ENCODE measurements around the gene SLC12A6. TPM values are rescaled to one million over a fixed set of nuclear protein-coding genes. Genes with fewer than 3 reads are reported as not detected.

Gene SLC12A6
- total RNA-seq, 1 experiment from 2014 or later, result 19.5 TPM

- in situ Hi-C loops (cut with HindIII; ENCODE audit: low pct_unique_long_range_greater_than_20kb, low sequenced_read_pairs), result no loop called here
- no peak for TF ChIP-seq SIN3A (IDR thresholded peaks at IDR 0.05; ENCODE audit: borderline replicate concordance, insufficient read depth, low read depth, low read length)
- no peak for TF ChIP-seq TCF7L2 (IDR thresholded peaks at IDR 0.05; ENCODE audit: low read depth, low read length)
- TF ChIP-seq, protein P1, sequence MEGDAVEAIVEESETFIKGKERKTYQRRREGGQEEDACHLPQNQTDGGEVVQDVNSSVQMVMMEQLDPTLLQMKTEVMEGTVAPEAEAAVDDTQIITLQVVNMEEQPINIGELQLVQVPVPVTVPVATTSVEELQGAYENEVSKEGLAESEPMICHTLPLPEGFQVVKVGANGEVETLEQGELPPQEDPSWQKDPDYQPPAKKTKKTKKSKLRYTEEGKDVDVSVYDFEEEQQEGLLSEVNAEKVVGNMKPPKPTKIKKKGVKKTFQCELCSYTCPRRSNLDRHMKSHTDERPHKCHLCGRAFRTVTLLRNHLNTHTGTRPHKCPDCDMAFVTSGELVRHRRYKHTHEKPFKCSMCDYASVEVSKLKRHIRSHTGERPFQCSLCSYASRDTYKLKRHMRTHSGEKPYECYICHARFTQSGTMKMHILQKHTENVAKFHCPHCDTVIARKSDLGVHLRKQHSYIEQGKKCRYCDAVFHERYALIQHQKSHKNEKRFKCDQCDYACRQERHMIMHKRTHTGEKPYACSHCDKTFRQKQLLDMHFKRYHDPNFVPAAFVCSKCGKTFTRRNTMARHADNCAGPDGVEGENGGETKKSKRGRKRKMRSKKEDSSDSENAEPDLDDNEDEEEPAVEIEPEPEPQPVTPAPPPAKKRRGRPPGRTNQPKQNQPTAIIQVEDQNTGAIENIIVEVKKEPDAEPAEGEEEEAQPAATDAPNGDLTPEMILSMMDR (IDR thresholded peaks at IDR 0.05), result no peak
- TF ChIP-seq, protein P2, sequence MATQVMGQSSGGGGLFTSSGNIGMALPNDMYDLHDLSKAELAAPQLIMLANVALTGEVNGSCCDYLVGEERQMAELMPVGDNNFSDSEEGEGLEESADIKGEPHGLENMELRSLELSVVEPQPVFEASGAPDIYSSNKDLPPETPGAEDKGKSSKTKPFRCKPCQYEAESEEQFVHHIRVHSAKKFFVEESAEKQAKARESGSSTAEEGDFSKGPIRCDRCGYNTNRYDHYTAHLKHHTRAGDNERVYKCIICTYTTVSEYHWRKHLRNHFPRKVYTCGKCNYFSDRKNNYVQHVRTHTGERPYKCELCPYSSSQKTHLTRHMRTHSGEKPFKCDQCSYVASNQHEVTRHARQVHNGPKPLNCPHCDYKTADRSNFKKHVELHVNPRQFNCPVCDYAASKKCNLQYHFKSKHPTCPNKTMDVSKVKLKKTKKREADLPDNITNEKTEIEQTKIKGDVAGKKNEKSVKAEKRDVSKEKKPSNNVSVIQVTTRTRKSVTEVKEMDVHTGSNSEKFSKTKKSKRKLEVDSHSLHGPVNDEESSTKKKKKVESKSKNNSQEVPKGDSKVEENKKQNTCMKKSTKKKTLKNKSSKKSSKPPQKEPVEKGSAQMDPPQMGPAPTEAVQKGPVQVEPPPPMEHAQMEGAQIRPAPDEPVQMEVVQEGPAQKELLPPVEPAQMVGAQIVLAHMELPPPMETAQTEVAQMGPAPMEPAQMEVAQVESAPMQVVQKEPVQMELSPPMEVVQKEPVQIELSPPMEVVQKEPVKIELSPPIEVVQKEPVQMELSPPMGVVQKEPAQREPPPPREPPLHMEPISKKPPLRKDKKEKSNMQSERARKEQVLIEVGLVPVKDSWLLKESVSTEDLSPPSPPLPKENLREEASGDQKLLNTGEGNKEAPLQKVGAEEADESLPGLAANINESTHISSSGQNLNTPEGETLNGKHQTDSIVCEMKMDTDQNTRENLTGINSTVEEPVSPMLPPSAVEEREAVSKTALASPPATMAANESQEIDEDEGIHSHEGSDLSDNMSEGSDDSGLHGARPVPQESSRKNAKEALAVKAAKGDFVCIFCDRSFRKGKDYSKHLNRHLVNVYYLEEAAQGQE (IDR thresholded peaks at IDR 0.05; ENCODE audit: insufficient read depth in 1 of 2, low read depth in 2 of 2, low read length in 1 of 2), result no peak
- TF ChIP-seq POLR2AphosphoS5 (IDR thresholded peaks at IDR 0.05; ENCODE audit: low read depth, low read length), result no peak
- peaks cover 10% of the 10 kb centered on the region; the same call in 1 of the 2 replicates for H3K4me1 ChIP-seq (ENCODE audit: control insufficient read depth, insufficient read depth, low read length)
- ChIA-PET POLR2A (no interaction called here), CTCF (no interaction called here)
- H3K36me3 ChIP-seq (ENCODE audit: control insufficient read depth, insufficient read depth, low read length), result no peaks in the 10 kb centered on the region; the same call in 1 of the 2 replicates
- no peak overlapping the region for H3K4me3 ChIP-seq (ENCODE audit: low read depth in 2 of 2, low read length in 2 of 2)
- intact Hi-C loops (cut with micrococcal nuclease; ENCODE audit: unreplicated experiment), result no loop called here
- no peak overlapping the region for H3K27ac ChIP-seq (ENCODE audit: low read length)
- DNase-seq (ENCODE audit: low read depth, low spot score) (no peak), ATAC-seq (no peak)
- BruUV-seq (replicated peaks), result no TSS peak
- no peaks in the 10 kb centered on the region for H3K9me3 ChIP-seq (ENCODE audit: control insufficient read depth, insufficient read depth, low read depth, low read length)
- H3K27me3 ChIP-seq (ENCODE audit: control insufficient read depth, insufficient read depth, low read length), result no peaks in the 10 kb centered on the region
Observed at GRCh38 chr15:34370129-34370528, 32.5 kb upstream of the SLC12A6 start.

DNA sequence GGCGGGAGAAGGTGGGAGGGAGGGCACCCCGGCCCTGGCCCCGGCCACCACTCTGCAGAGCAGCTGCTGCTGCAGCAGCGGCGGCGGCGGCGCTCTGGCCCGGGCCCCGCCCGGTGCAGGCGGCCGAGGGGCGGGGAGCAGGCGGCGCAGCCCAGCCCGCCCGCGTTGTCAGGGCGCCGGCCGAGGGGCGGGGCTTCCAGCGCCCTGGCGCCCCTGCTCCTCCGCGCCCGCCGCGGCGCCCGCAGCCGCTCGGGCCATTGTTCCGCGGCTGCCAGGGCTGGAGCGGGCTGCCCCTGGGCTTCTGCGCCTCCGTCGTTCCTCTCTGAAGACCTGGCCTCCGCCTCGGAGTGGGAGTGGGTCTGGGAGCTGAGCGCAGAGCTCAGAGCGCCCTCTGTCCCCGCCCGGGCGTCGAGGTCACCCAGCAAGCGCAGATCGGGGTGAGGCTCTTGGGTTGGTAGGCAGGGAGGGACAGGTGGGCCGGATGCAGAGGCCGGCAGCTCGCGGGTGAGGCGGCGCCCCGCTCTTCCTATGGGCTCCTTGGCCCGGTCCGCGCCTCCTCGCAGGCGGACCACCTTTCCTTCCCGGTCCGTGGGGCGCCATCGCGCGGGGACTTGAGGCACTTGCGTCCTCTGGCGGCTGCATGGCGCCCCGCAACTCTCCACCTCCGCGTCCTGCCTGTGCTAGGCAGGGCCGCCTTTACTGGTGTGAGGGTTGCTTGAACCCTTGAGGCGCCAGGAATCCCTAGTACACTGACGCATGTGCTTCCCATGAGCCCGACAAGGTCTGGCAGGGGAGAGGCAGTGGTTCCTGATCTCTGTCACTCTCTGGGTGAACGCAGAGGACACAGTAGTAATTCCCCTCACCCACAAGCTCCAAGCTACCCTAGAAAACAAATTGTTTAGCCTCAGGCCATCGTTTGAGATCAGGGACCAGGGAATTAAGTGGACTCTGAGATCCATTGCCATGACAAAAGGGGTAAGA, 29.8 kb upstream of the SLC12A6 start, which contains the start of gene LPCAT4:
Gene LPCAT4 (minus strand): TSS at position 96 of the 981 bp plus-strand sequence. CDS start 96 bp downstream, outside the sequence.
- no peaks in the 10 kb centered on the region for H3K27me3 ChIP-seq (ENCODE audit: control insufficient read depth, insufficient read depth, low read length)
- in situ Hi-C loops (cut with HindIII; ENCODE audit: low pct_unique_long_range_greater_than_20kb, low sequenced_read_pairs), result no loop called here
- peak; percentile 53 for DNase-seq (ENCODE audit: low read depth, low spot score)
- peak within 1 kb of the TSS; percentile 77 to 90 for H3K4me3 ChIP-seq (ENCODE audit: low read depth in 2 of 2, low read length in 2 of 2)
- peaks cover 5% of the 10 kb centered on the region; the same call in 1 of the 2 replicates for H3K36me3 ChIP-seq (ENCODE audit: control insufficient read depth, insufficient read depth, low read length)
- peak; percentile 91 for TF ChIP-seq POLR2AphosphoS5 (IDR thresholded peaks at IDR 0.05; ENCODE audit: low read depth, low read length)
- TF ChIP-seq SIN3A (IDR thresholded peaks at IDR 0.05; ENCODE audit: borderline replicate concordance, insufficient read depth, low read depth, low read length), result 0 out of 2 replicates have a peak, but pooled peaks have one; percentile 66
- no peak for TF ChIP-seq TCF7L2 (IDR thresholded peaks at IDR 0.05; ENCODE audit: low read depth, low read length)
- TF ChIP-seq, protein P2 (IDR thresholded peaks at IDR 0.05; ENCODE audit: insufficient read depth in 1 of 2, low read depth in 2 of 2, low read length in 1 of 2), result no peak
- TF ChIP-seq, protein P1 (IDR thresholded peaks at IDR 0.05), result peak; percentile 99
- H3K9me3 ChIP-seq (ENCODE audit: control insufficient read depth, insufficient read depth, low read depth, low read length), result no peaks in the 10 kb centered on the region
- intact Hi-C loops (cut with micrococcal nuclease; ENCODE audit: unreplicated experiment), result no loop called here
- ChIA-PET POLR2A (interaction anchor here (0.5 to 0.6 kb wide), 2 partner anchors 8 to 9 kb away, joined by 3 to 4 read pairs; no protein-coding TSS in a partner anchor), CTCF (interaction anchor here (0.5 to 1.5 kb wide), 6 partner anchors 9 to 157 kb away, joined by 3 to 6 read pairs (median 3); partner anchors contain the start of genes KATNBL1, NOP10, NUTM1 and SLC12A6)
- H3K27ac ChIP-seq (ENCODE audit: low read length), result peak within 1 kb of the TSS; percentile 96
- no TSS peak for BruUV-seq (replicated peaks)
- peaks cover 10% of the 10 kb centered on the region; the same call in 1 of the 2 replicates for H3K4me1 ChIP-seq (ENCODE audit: control insufficient read depth, insufficient read depth, low read length)
- peak; percentile 96 for ATAC-seq

Measured in Panc1 (cell line).